ENCODE data around the gene C4orf33. TPM values are rescaled to one million over a fixed set of nuclear protein-coding genes. Genes with fewer than 3 reads are reported as not detected.

The C4orf33 gene, protein sequence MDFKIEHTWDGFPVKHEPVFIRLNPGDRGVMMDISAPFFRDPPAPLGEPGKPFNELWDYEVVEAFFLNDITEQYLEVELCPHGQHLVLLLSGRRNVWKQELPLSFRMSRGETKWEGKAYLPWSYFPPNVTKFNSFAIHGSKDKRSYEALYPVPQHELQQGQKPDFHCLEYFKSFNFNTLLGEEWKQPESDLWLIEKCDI
- total RNA-seq (2022): 6.2 TPM in 2 replicates
- Bru-seq, nascent RNA: percentile 51 among the genes with signal in this experiment
- percentile 57 among the genes with signal in this experiment for BruChase-seq, experiment 1, labeled RNA remaining after a 2-hour chase
- BruChase-seq, experiment 2, labeled RNA remaining after a 6-hour chase: percentile 54 among the genes with signal in this experiment
- long read RNA-seq, transcript C4orf33-202 (6 exons, 1,588 nt): major isoform, 12 of 17 reads
- long read RNA-seq, partial matches to known transcripts: 1 of 17 reads
- long read RNA-seq, other reads (novel, unspliced or antisense): 4 of 17 reads

DNA sequence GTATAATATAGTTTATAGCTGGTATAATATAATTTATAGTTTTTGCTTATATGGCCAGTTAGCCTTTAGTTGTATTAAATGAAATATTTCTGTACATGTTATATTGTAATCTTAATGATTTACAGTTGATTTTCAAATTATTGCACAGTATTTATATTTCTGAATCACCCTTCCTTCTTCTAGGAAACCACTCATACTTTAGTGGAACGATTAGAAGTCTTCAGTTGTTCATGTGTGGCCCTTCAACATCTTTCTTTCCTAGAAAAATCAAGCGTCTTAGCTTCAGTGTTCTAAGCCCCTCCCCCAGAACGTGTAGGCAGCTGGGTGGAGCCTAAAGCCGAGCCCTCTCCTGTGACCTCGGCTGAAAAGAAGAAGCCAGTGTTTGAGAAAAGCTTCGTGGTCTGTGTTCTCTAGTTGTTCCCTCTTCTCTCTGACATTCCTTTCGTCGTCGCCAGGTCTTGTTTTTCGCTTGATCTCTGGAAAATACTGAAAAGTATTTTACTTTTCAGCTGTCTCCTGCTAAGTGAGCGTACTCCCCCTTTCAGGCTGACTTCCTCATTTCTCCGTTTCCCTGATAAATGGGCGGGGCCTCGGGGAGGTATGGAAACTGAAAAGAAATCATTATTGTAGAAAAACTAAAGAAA, at the start of gene C4orf33:
Gene C4orf33, plus strand, starts transcription at position 342 of the 644 bp plus-strand sequence. CDS start 6,459 bp downstream, outside the sequence.
- H3K36me3 Mint-ChIP-seq (ENCODE audit: insufficient read depth, unreplicated experiment): no peaks in the 10 kb centered on the region
- peak within 1 kb of the TSS; percentile 100 for H3K4me3 Mint-ChIP-seq (ENCODE audit: unreplicated experiment)
- no peaks in the 10 kb centered on the region for H3K27me3 Mint-ChIP-seq (ENCODE audit: insufficient read depth, unreplicated experiment)
- no peaks in the 10 kb centered on the region for H3K9me3 Mint-ChIP-seq (ENCODE audit: unreplicated experiment)
- peak; percentile 69 to 70 for DNase-seq
- H3K27me3 ChIP-seq (replicated peaks; ENCODE audit: control insufficient read depth, insufficient read depth, low read length): no peaks in the 10 kb centered on the region
- H3K4me1 Mint-ChIP-seq (ENCODE audit: low read depth, unreplicated experiment): peaks cover 8% of the 10 kb centered on the region
- peak within 1 kb of the TSS; percentile 98 for H3K27ac Mint-ChIP-seq (ENCODE audit: unreplicated experiment)
- intact Hi-C loops (cut with micrococcal nuclease; ENCODE audit: unreplicated experiment): loop anchor here (10.0 kb wide), 1 partner anchor 521 kb away; no protein-coding TSS in a partner anchor
- peak within 1 kb of the TSS; percentile 57 for H3K4me3 ChIP-seq (ENCODE audit: low read depth, low read length)
- TF ChIP-seq, protein P1, sequence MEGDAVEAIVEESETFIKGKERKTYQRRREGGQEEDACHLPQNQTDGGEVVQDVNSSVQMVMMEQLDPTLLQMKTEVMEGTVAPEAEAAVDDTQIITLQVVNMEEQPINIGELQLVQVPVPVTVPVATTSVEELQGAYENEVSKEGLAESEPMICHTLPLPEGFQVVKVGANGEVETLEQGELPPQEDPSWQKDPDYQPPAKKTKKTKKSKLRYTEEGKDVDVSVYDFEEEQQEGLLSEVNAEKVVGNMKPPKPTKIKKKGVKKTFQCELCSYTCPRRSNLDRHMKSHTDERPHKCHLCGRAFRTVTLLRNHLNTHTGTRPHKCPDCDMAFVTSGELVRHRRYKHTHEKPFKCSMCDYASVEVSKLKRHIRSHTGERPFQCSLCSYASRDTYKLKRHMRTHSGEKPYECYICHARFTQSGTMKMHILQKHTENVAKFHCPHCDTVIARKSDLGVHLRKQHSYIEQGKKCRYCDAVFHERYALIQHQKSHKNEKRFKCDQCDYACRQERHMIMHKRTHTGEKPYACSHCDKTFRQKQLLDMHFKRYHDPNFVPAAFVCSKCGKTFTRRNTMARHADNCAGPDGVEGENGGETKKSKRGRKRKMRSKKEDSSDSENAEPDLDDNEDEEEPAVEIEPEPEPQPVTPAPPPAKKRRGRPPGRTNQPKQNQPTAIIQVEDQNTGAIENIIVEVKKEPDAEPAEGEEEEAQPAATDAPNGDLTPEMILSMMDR (IDR thresholded peaks at IDR 0.05; ENCODE audit: insufficient read depth in 1 of 2, low read depth in 1 of 2, low read length in 1 of 2, severe bottlenecking in 1 of 2, unreplicated experiment in 1 of 2): no peak
- no peaks in the 10 kb centered on the region for H3K36me3 ChIP-seq (ENCODE audit: control insufficient read depth, insufficient read depth, low read length)
- ChIA-PET POLR2A (interaction anchor here (0.5 kb wide), 1 partner anchor 1259 kb away, joined by 3 read pairs; no protein-coding TSS in a partner anchor), CTCF (no interaction called here)
- peaks cover 7% of the 10 kb centered on the region; the same call in 1 of the 2 replicates for H3K4me1 ChIP-seq
- H3K9me3 ChIP-seq: no peaks in the 10 kb centered on the region
- no TSS peak for BruUV-seq (replicated peaks)

DNA sequence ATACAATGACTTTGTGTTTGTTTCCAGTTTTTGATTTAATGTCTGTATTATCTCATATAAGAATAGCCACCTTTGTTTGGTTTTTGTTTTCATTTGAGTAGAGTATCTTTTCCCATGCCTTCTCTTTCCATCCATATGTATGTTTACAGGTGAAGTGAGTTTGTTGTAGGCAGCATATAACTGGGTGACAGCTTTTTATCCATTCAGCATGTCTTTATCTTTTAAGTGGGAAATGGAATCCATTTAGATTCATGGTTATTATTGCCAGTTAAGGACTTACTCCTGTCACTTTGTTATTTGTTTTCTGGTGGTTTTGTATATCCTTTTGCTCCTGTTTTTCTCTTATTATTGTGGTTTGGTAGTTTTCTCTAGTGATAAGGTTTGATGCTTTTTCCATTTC, 36.9 kb upstream of the C4orf33 start:
- Mint-ChIP-seq H3K36me3 (ENCODE audit: insufficient read depth, unreplicated experiment) (peaks cover 14% of the 10 kb centered on the region), H3K9me3 (ENCODE audit: unreplicated experiment) (peaks cover 54% of the 10 kb centered on the region), H3K27ac (ENCODE audit: unreplicated experiment) (no peak overlapping the region), H3K4me1 (ENCODE audit: low read depth, unreplicated experiment) (no peaks in the 10 kb centered on the region), H3K4me3 (ENCODE audit: unreplicated experiment) (no peak overlapping the region), H3K27me3 (ENCODE audit: insufficient read depth, unreplicated experiment) (no peaks in the 10 kb centered on the region)
- no peak overlapping the region for H3K4me3 ChIP-seq (ENCODE audit: low read depth, low read length)
- H3K36me3 ChIP-seq (ENCODE audit: control insufficient read depth, insufficient read depth, low read length): no peaks in the 10 kb centered on the region
- no TSS peak for BruUV-seq (replicated peaks)
- peaks cover 20% of the 10 kb centered on the region for H3K9me3 ChIP-seq
- ChIA-PET POLR2A (no interaction called here), CTCF (no interaction called here)
- intact Hi-C loops (cut with micrococcal nuclease; ENCODE audit: unreplicated experiment): no loop called here
- no peaks in the 10 kb centered on the region for H3K27me3 ChIP-seq (replicated peaks; ENCODE audit: control insufficient read depth, insufficient read depth, low read length)
- TF ChIP-seq, protein P1 (IDR thresholded peaks at IDR 0.05; ENCODE audit: insufficient read depth in 1 of 2, low read depth in 1 of 2, low read length in 1 of 2, severe bottlenecking in 1 of 2, unreplicated experiment in 1 of 2): no peak
- DNase-seq: no peak
- H3K4me1 ChIP-seq: no peaks in the 10 kb centered on the region

GRCh38 chr4:129062580-129062979, 33.4 kb upstream of the C4orf33 start:
- DNase-seq: no peak
- no peaks in the 10 kb centered on the region for H3K27me3 ChIP-seq (replicated peaks; ENCODE audit: control insufficient read depth, insufficient read depth, low read length)
- Mint-ChIP-seq H3K27ac (ENCODE audit: unreplicated experiment) (no peak overlapping the region), H3K36me3 (ENCODE audit: insufficient read depth, unreplicated experiment) (peaks cover 14% of the 10 kb centered on the region), H3K4me1 (ENCODE audit: low read depth, unreplicated experiment) (no peaks in the 10 kb centered on the region), H3K4me3 (ENCODE audit: unreplicated experiment) (no peak overlapping the region), H3K9me3 (ENCODE audit: unreplicated experiment) (peaks cover 39% of the 10 kb centered on the region), H3K27me3 (ENCODE audit: insufficient read depth, unreplicated experiment) (no peaks in the 10 kb centered on the region)
- no peaks in the 10 kb centered on the region for H3K36me3 ChIP-seq (ENCODE audit: control insufficient read depth, insufficient read depth, low read length)
- no TSS peak for BruUV-seq (replicated peaks)
- ChIA-PET CTCF (no interaction called here), POLR2A (no interaction called here)
- TF ChIP-seq, protein P1 (IDR thresholded peaks at IDR 0.05; ENCODE audit: insufficient read depth in 1 of 2, low read depth in 1 of 2, low read length in 1 of 2, severe bottlenecking in 1 of 2, unreplicated experiment in 1 of 2): no peak
- no peaks in the 10 kb centered on the region for H3K4me1 ChIP-seq
- H3K4me3 ChIP-seq (ENCODE audit: low read depth, low read length): no peak overlapping the region
- 0 out of 2 replicates have a peak, but pooled peaks cover 8% of the 10 kb centered on the region for H3K9me3 ChIP-seq
- intact Hi-C loops (cut with micrococcal nuclease; ENCODE audit: unreplicated experiment): no loop called here

Data from Caco-2 (cell line).